Middle frontal gyrus (tissue), 1 donor: ENCODE results near the gene SUGT1.
"Not testable (repeated sequence)": the region's sequence is repeated elsewhere in the genome, so short reads cannot be mapped to it uniquely, and the experiment has no call there.

Experiments used
- DNase-seq: peaks from one replicate; pipeline ENCODE4 v3.0.0-alpha.2; 2015; ENCODE audit warnings: low spot score; ENCODE audit errors: extremely low spot score

SUGT1 gene

GRCh38 chr13:52665325-52665724 is 12.7 kb downstream of the SUGT1 start:
- DNase-seq: peak; percentile 24

DNA sequence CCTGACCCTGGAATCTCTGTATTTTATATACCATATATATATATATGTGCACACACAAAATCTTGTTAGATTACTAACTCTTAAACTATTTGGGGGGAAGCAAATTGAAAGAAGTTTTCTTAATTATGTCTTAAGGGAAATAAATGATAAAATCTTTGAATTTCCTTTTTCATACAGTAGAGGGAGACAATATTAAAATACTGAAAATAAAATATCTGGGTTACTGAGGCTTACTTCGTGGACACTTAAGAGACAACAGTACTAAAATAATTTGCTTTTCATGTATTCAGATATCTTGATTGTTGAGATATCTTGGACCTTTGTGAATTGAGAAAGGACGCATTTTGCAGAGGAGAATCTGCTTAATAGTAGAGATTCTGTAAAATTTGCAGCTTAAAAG is 17.0 kb downstream of the SUGT1 start:
- DNase-seq: no peak

- DNase-seq: no peak
These were observed 18.1 kb downstream of the SUGT1 start for GRCh38 chr13:52670726-52671125.

DNA sequence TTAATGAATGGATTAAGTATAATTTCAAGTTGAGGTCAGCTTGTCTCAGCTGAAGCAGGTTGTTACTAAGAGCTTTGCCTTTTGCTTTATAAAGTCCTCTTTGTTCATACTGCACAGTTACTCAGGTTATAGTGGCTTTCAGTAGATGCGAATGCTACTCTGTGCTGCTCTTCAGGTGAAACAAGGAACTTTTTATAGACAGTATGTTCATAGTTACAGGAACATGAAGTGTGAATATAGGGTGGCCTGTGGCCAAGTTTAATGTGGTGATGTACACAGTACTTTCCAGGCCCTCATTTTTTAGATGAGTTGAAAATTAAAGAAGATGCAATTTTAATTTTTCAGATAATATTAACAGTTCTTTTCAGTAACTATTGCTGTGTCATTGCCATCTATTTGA is 20.8 kb downstream of the SUGT1 start:
- DNase-seq: no peak

GRCh38 chr13:52677823-52678222 is 25.2 kb downstream of the SUGT1 start:
- no peak for DNase-seq

DNA sequence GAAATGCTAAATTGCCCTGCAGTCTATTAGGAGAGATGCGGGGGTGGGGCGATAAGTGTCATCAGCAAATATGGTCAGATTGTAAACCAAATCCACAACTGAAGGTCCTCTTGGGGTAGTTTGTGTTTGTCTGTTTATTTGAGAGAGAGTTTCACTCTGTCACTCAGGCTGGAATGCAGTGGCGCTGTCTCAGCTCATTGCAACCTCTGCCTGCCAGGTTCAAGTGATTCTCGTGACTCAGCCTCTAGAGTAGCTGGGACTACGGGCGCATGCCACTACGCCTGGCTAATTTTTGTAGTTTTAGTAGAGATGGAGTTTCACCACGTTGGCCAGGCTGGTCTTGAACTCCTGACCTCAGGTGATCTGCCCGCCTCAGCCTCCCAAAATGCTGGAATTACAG is 33.2 kb downstream of the SUGT1 start:
- not testable (repeated sequence) for DNase-seq

- DNase-seq: no peak
These were observed 33.7 kb downstream of the SUGT1 start for GRCh38 chr13:52686376-52686775.

DNA sequence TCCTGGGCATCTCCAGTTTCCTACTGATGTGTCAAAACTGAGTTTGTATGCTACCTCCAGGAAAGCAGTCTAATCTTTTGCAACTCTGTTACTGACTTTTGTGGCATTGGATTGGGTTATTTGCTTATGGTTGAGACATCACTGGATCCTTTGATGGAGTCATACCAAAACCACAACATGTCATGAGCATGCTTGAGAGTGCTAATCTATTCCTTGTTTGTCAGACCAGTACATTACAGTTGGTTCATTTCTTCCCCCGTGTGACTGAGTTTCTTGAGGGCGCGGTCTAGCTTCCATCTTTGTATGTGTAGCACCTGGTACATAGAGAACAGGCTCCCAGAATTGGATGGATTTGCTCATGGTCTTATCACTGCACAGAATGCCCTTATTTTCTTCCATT is 43.2 kb downstream of the SUGT1 start:
- no peak for DNase-seq

GRCh38 chr13:52696566-52696965 is 43.9 kb downstream of the SUGT1 start:
- no peak for DNase-seq

- no peak for DNase-seq
These were observed 49.3 kb downstream of the SUGT1 start for GRCh38 chr13:52701728-52702465.

DNA sequence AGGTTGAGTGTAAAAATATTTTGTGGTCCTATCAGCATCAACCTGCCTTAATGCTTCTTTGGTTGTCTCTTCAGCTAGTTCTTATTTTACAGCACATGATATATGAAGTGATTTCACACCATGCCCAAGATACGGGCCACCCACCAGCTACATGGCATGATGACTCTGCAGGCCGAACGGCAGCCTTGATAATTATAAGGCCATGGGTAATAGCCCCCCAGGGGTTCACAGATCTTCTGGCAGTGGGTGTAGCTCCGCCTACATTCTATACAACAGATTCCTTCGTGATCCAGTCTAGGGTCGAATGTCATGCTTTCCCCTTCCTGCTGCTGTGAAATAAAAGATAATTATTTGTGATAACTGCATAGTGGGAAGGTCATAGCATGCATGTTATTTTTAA is 50.8 kb downstream of the SUGT1 start:
- DNase-seq: no peak

DNA sequence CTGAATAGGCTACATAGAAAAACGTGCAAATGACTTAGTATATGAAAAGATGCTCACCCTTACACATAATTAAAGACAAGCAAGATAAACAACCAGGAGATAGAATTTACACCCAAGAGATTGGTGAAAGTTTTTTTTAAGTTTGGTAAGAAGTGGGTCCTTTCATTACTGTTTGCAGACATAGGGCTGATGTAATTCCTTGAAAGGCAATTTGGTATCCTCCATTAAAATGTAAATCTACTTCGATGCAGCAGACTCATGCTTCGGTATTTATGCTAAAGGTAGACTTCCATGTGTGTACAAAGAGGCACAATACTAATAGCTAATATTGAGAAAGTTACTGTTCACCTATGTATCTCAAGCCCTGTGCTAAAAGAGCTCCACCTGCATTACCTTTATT is 53.4 kb downstream of the SUGT1 start:
- DNase-seq: no peak

DNA sequence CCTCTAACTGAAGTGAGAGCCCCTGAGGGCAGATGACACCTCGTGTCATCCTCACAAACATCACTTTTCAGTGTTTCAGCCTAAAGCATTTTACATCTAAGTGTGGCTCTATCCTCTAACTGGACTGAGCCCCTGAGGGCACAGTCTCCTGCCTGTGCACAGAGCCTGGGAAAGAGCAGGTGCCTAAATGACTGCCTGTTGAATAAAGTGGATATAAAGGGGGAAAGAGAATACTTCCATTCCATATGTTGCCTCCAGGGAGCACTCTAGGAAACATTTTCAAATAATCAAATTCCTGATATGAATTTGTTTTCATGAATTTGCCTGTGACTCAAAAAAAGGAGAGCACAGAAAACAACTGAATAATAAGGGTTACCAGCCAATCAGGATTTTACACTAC is 54.7 kb downstream of the SUGT1 start:
- DNase-seq: no peak

DNA sequence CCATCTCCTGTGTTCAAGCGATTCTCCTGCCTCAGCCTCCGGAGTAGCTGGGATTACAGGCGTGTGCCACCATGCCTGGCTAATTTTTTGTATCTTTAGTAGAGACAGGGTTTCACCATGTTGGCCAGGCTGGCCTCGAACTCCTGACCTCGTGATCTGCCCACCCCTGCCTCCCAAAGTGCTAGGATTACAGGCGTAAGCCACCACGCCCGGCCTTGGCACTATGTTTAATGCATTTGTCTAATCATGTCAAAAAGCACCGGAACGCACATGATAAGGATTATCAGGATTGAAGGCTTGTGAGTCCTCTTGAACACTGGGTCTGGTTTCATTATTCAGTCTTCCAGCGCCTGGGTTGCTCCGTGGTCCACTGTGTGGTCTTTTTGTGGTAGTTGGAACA is 55.6 kb downstream of the SUGT1 start:
- DNase-seq: not testable (repeated sequence)

- no peak for DNase-seq
These were observed 58.6 kb downstream of the SUGT1 start for GRCh38 chr13:52711286-52711685.

- no peak for DNase-seq
These were observed 59.7 kb downstream of the SUGT1 start for GRCh38 chr13:52712385-52712784.

DNA sequence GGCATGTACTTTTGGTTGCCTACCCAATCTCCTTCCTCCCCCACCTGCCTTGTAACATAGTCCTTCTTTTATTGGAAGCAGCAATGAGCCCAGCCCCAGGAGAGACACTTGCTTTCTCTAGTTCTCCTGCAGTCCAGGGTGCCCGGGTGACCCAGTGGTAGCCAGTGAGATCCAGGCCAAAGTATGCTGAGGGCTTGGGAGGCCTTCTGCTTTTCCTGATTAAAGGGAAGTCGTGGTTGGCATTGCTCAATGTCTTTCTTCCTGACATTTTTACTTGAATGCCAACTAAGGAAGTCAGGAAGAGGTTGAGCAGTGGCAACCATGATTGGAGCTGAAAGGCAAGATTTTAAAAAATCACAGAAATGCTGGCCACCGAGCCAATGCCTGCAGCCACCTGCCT is 61.3 kb downstream of the SUGT1 start:
- DNase-seq: no peak

DNA sequence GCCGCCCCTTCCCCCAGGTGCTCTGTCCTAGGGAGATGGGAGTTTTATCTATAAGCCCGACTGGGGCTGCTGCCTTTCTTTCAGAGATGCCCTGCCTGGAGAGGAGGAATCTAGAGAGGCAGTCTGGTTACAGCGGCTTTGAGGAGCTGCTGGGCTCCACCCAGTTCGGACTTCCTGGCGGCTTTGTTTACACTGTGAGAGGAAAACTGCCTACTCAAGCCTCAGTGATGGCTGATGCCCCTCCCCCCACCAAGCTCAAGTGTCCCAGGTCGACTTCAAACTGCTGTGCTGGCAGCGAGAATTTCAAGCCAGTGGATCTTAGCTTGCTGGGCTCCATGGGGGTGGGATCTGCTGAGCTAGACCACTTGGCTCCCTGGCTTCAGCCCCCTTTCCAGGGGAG is 68.3 kb downstream of the SUGT1 start:
- DNase-seq: not testable (repeated sequence)

DNA sequence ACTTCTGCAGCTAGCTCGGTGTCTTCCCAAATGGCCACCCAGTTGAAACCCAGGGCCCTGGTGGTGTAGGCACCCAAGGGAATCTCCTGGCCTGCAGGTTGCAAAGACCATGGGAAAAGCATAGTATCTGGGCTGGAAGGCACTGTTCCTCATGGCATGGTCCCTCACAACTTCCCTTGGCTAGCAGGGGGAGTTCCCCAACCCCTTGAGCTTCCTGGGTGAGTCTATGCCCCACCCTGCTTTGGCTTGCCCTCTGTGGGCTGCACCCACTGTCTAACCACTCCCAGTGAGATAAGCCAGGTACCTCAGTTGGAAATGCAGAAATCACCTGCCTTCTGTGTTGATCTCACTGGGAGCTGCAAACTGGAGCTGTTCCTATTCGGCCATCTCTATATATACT is 68.7 kb downstream of the SUGT1 start:
- not testable (repeated sequence) for DNase-seq

DNA sequence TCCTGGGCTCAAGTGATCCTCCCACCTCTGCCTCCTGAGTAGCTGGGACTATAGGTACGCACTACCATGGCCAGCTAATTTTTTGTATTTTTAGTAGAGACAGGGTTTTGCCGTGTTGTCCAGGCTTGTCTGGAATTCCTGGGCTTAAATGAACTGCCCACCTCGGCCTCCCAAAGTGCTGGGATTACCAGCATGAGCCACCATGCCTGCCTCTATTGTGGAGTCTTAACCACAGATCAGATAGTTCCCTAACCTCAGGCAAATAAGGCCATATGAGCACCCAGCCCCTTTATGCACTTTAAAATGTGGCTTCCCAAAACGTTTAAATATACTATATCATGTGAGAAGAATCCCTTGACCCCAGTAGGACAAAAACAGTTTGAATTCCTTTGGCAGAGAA is 70.5 kb downstream of the SUGT1 start:
- no peak for DNase-seq

DNA sequence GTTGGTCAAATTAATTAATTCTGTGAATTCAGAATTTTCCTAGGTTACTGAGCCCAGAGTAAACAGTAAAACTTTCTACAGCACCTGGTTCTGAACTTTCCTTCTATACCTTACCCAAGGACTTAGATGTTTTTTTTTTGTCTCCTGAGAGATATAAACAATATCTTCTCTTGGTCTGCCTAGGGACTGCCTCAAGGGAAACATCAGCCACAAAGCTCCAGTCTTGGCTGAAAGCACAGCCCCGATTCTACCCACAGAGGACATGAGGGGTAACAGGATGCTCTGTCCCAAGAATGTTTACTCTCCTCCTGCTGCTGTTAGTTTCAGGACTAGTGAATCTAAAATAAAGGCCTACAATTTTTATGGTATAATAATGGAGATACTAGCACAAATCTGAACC is 72.7 kb downstream of the SUGT1 start:
- no peak for DNase-seq

DNA sequence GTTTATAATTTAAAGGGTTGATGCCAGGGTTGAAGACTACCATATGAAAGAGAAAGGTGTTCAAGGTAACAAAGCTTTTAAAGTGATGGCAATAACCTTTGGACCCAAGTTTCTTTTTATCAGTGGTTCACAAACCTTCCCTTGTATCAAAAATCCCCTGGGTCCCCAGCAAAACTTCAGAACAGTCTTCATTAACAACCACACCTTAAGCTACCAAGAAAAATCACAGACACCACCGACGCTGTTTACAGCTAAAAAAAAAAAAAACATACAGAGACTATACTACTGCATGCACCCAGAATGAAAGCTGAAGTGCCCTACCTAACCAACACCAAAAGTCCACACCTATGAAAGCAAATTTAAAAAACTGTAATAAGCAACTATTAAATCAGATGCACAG is 73.6 kb downstream of the SUGT1 start:
- DNase-seq: no peak

GRCh38 chr13:52734075-52734623 is 81.5 kb downstream of the SUGT1 start:
- DNase-seq: no peak
